ENCODE data around the gene CEP152. TPM values are rescaled to one million over a fixed set of nuclear protein-coding genes. Genes with fewer than 3 reads are reported as not detected.

The CEP152 gene
- total RNA-seq, 1 experiment from 2014 or later, result 13.9 TPM

- ChIA-PET POLR2A (no interaction called here), CTCF (interaction anchor here (0.6 kb wide), 1 partner anchor 1556 kb away, joined by 4 read pairs; no protein-coding TSS in a partner anchor)
- DNase-seq (ENCODE audit: low read depth, low spot score) (no peak), ATAC-seq (no peak)
- TF ChIP-seq TCF7L2 (IDR thresholded peaks at IDR 0.05; ENCODE audit: low read depth, low read length) (no peak), SIN3A (IDR thresholded peaks at IDR 0.05; ENCODE audit: borderline replicate concordance, insufficient read depth, low read depth, low read length) (no peak), CTCF (IDR thresholded peaks at IDR 0.05) (no peak)
- in situ Hi-C loops (cut with HindIII; ENCODE audit: low pct_unique_long_range_greater_than_20kb, low sequenced_read_pairs) (no loop called here), intact Hi-C loops (cut with micrococcal nuclease; ENCODE audit: unreplicated experiment) (no loop called here)
- Histone ChIP-seq H3K36me3 (ENCODE audit: control insufficient read depth, insufficient read depth, low read length) (no peaks in the 10 kb centered on the region), H3K4me1 (ENCODE audit: control insufficient read depth, insufficient read depth, low read length) (no peaks in the 10 kb centered on the region), H3K27me3 (ENCODE audit: control insufficient read depth, insufficient read depth, low read length) (no peaks in the 10 kb centered on the region), H3K4me3 (ENCODE audit: low read depth in 2 of 2, low read length in 2 of 2) (no peak overlapping the region), H3K9me3 (ENCODE audit: control insufficient read depth, insufficient read depth, low read depth, low read length) (no peaks in the 10 kb centered on the region; the same call in 1 of the 2 replicates), H3K27ac (ENCODE audit: low read length) (no peak overlapping the region)
- no TSS peak for BruUV-seq (replicated peaks)
Observed at GRCh38 chr15:48721061-48721810, 89.6 kb downstream of the CEP152 start.

GRCh38 chr15:48720646-48721045, 90.2 kb downstream of the CEP152 start:
- Histone ChIP-seq H3K27ac (ENCODE audit: low read length) (no peak overlapping the region), H3K27me3 (ENCODE audit: control insufficient read depth, insufficient read depth, low read length) (no peaks in the 10 kb centered on the region), H3K9me3 (ENCODE audit: control insufficient read depth, insufficient read depth, low read depth, low read length) (no peaks in the 10 kb centered on the region; the same call in 1 of the 2 replicates), H3K4me1 (ENCODE audit: control insufficient read depth, insufficient read depth, low read length) (no peaks in the 10 kb centered on the region), H3K4me3 (ENCODE audit: low read depth in 2 of 2, low read length in 2 of 2) (no peak overlapping the region), H3K36me3 (ENCODE audit: control insufficient read depth, insufficient read depth, low read length) (no peaks in the 10 kb centered on the region)
- no peak for TF ChIP-seq TCF7L2 (IDR thresholded peaks at IDR 0.05; ENCODE audit: low read depth, low read length)
- TF ChIP-seq SIN3A (IDR thresholded peaks at IDR 0.05; ENCODE audit: borderline replicate concordance, insufficient read depth, low read depth, low read length), result no peak
- TF ChIP-seq POLR2AphosphoS5 (IDR thresholded peaks at IDR 0.05; ENCODE audit: low read depth, low read length), result no peak
- no peak for DNase-seq (ENCODE audit: low read depth, low spot score)
- ATAC-seq, result no peak
- ChIA-PET POLR2A (no interaction called here), CTCF (interaction anchor here (0.6 kb wide), 1 partner anchor 1557 kb away, joined by 4 read pairs; no protein-coding TSS in a partner anchor)
- BruUV-seq (replicated peaks), result no TSS peak
- intact Hi-C loops (cut with micrococcal nuclease; ENCODE audit: unreplicated experiment) (no loop called here), in situ Hi-C loops (cut with HindIII; ENCODE audit: low pct_unique_long_range_greater_than_20kb, low sequenced_read_pairs) (no loop called here)

GRCh38 chr15:48719668-48720067, 91.2 kb downstream of the CEP152 start:
- intact Hi-C loops (cut with micrococcal nuclease; ENCODE audit: unreplicated experiment), result no loop called here

More at GRCh38 chr15:48719668-48720067, 91.2 kb downstream of the CEP152 start:
- in situ Hi-C loops (cut with HindIII; ENCODE audit: low pct_unique_long_range_greater_than_20kb, low sequenced_read_pairs), result no loop called here
- POLR2A ChIA-PET, result no interaction called here
- CTCF ChIA-PET, result no interaction called here
- no peaks in the 10 kb centered on the region; the same call in 1 of the 2 replicates for H3K9me3 ChIP-seq (ENCODE audit: control insufficient read depth, insufficient read depth, low read depth, low read length)
- H3K4me3 ChIP-seq (ENCODE audit: low read depth in 2 of 2, low read length in 2 of 2), result no peak overlapping the region
- H3K27me3 ChIP-seq (ENCODE audit: control insufficient read depth, insufficient read depth, low read length), result no peaks in the 10 kb centered on the region
- no peak overlapping the region for H3K27ac ChIP-seq (ENCODE audit: low read length)
- ATAC-seq, result no peak
- DNase-seq (ENCODE audit: low read depth, low spot score), result no peak
- no peaks in the 10 kb centered on the region for H3K36me3 ChIP-seq (ENCODE audit: control insufficient read depth, insufficient read depth, low read length)
- H3K4me1 ChIP-seq (ENCODE audit: control insufficient read depth, insufficient read depth, low read length), result no peaks in the 10 kb centered on the region
- BruUV-seq (replicated peaks), result no TSS peak
- TF ChIP-seq TCF7L2 (IDR thresholded peaks at IDR 0.05; ENCODE audit: low read depth, low read length) (no peak), SIN3A (IDR thresholded peaks at IDR 0.05; ENCODE audit: borderline replicate concordance, insufficient read depth, low read depth, low read length) (no peak), REST (IDR thresholded peaks at IDR 0.05; ENCODE audit: insufficient read depth in 1 of 2, low read depth in 2 of 2, low read length in 1 of 2) (no peak), CTCF (IDR thresholded peaks at IDR 0.05) (no peak), POLR2AphosphoS5 (IDR thresholded peaks at IDR 0.05; ENCODE audit: low read depth, low read length) (no peak)
